Measurements from ENCODE around the gene RERE.

The RERE gene

DNA sequence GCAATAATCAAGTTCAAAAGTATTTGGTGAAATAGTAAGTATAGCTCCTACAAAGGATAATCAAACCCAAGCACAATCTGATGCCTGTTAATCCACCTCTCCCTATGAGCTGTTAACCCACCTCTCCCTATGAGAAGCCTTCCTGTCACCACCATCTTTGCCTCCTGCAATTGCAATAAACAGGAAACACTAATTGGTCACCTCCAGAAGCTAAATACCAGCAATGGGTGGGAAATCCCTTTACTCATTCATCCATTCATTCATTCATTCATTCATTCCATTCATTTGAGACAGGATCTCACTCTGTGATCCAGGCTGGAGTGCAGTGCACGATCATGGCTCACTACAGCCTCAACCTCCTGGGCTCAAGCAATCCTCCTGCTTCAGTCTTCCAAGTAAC is 132.8 kb downstream of the RERE start:
- DNase-seq: no peak

DNA sequence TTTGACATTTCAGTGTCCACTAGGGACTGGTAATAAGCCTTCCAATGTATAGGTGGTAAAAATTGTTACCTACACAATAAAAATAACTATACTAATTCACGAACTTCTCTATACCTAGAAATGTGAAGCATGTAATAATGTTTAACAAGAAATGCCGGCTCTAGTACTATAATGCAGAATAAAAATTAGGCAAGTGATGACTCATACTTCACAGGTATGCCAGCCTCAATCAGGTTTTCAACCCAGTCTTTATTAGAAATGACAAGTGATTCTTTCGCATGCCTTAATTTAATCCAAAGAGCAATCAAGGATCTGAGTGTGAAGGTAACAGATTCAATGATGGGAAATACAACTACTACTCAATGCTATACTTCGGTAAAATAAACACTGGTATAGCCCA is 134.9 kb downstream of the RERE start:
- no peak for DNase-seq

DNA sequence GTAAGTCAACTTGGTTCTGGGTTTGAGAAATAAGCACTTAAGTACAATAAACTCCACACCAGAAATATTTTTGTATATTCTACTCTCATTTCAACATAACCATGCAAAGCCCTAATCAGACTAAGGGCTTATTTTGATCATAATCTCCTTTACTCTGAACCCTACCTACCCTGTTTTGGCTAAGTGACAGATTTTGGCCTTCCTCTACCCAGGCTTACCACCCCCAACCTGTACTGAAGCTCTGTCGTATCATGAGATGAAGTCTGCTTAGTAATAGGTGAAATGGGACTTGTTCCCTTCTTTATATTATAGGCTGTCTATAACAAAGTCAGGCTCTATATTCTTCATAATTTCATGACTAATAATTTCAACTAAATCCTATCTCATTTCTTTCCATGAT is 135.5 kb downstream of the RERE start:
- DNase-seq: no peak

DNA sequence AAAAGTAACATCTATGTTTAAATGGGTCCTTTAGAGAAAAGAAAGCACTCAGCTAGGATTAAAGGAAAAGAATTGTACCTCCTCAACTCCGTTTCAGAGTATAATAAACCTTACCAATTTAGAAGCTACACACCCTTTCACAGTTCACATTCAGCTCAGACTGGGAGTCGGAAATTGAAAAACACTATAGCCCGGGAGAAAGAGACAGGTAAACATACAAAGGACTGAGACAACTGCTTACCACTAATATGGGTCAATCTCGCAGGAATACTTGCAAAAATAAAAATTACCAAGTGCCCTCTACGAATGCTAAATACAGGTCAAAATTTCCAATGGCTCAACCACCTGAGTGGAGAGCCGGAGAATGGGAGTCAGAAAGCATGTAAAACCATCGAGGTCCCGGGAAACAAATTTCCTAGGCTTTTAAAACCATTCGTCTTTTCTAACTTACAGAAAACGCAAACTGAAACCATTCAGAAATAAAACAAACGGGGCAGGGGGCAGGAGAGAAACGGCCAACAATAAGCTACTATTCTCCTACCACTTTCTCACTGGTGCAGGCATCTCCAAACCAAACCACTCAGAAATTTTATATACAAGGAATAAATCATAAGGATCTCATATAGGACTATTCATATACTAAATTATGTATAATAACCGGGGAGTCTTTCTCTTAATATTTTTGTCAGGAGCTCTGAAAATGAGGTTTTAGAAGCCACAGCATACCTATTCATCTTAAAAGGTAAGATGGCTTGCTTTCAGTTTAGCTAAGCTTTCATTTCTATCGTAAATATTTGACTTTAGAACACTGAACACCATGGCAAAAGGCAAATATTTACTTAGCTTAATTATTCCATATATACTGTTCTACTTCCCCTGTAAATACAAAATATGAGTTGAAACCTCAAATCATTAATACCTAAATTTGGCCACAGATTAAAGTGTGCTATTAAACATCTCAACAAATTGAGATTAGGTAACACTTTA is 136.5 kb downstream of the RERE start:
- DNase-seq: no peak

DNA sequence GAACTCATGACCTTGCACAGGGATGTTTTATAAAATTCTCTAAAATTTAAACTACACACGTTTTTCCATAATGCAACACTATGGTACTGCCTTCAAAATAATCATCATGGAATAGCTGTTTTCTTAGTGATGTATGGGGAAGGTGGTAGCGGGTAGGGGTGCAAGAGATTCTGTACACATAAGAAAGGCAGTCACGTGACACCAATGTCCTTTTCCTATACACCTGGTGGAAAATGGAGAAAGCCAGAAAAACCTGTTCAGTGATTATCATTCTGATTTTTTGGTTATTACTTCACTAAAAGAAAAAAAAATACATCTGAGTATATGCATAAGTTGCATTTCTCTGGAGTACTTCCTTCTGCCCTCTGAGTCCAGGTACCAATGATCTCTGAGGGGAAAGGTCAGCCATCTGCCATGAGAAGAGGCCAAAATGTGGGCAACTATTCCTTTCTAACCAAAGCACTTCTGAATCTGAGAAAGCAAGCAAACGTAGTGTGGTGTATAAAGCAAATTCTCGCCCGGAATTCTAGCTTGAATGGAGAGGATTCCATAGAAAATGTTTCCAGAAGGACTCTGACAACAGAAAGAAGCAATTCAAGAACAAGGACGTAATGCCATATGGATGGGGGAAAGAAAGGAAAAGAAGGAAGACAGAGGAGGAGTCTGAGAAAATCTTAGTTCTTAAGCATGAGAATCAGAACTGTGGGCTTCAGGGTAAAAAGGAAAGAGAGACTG is 137.3 kb downstream of the RERE start:
- DNase-seq: no peak

GRCh38 chr1:8679395-8679800 is 138.0 kb downstream of the RERE start:
- DNase-seq: no peak

GRCh38 chr1:8678673-8679394 is 138.6 kb downstream of the RERE start:
- DNase-seq: no peak

- DNase-seq: no peak
Measured at GRCh38 chr1:8677782-8678181, 139.7 kb downstream of the RERE start.

- DNase-seq: no peak
Measured at GRCh38 chr1:8676813-8677212, 140.6 kb downstream of the RERE start.

GRCh38 chr1:8676072-8676471 is 141.4 kb downstream of the RERE start:
- DNase-seq: no peak

GRCh38 chr1:8674912-8675311 is 142.5 kb downstream of the RERE start:
- DNase-seq: no peak

GRCh38 chr1:8674481-8674880 is 143.0 kb downstream of the RERE start:
- DNase-seq: no peak

- DNase-seq: peak; percentile 3
Measured at GRCh38 chr1:8671306-8671917, 146.0 kb downstream of the RERE start.

DNA sequence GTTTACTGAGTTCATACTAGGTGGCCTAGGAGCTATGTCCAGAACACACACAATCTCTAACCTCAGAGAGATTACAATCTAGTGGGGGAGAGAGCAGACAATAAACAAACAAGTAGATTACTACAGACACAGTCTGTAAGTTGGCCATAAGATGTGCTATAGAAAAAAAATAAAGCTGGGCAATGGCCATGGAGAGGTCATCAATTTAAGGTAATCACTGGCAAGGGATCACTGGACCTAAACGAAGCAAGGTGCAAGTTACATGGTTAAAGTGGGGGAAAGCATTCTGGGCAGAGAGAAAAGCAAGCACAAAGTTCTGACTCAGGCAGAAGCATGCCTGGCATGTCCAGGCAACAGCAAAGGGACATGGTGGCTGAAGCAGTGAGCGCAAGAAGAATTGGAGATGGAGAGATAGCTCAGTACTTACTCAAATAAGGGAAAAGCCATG is 147.0 kb downstream of the RERE start:
- DNase-seq: no peak

GRCh38 chr1:8669606-8670335 is 147.7 kb downstream of the RERE start:
- DNase-seq: no peak

DNA sequence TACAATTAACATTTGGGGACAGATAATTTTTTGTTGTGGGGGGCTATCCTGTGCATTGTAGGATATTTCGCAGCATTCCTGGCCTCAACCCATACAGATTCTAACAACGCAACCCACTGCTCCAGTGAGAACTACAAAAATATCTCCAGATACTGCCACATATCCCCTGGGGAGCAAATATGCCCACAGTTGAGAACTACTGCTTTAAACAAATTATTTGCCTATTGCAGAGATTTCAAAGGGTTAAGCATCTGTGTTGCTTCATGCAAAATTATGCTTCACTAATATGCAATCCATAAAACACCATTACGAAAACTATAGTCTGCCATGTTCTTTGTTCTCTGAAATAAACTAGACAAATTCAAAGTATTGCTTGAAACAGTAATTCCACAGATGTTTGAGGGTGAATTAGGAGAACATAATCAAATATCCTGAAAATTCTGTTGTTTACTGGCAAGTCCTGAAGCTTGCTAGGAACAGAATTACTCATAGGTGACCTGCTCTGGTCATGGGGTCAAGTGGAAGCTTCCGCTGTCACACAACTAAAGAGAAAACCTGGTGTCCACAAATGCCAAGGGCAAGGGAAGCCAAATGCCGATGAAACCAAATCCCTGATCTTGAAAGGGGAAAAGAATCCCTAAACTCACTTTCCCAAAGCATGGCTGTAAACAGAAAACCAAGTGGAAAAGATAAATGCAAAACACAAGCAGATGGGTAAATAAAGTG is 149.4 kb downstream of the RERE start:
- DNase-seq: no peak

DNA sequence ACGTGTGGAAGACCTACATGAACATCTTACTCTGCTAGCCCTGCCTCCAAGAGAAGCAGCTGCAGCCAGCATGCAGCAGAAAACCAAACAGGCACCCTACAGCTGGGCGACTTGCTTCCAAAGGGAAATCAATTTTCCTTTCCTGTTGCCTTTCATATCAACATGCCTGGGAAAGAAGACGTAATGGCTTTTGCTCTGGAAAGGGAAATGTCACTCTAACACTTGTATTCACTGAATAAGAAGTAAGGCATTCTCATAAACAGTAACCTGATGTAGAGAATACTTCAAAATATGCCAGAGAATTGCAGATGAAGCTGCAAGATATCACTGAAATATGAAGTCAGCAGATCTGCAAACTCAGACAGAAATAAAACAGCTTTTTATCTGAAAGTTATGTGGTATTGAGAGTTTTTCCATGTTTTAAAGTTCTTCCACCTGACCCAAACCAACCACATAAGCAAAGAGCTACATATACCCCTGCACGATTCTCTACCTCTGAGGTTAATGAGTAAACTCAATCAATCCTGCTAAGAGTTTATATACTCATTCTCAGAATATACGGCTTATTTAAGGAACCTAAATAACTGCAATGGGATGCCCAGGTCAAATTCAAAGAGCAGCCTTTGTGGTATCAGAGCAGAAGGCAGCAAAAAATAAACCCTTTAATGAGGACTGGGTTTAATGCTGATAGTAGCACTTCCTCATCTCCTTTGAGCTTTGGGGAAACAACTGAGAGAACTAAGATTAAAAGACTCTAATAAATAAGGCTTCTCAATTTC is 150.9 kb downstream of the RERE start:
- DNase-seq: no peak

GRCh38 chr1:8665833-8666232 is 151.6 kb downstream of the RERE start:
- no peak for DNase-seq

GRCh38 chr1:8664887-8665286 is 152.6 kb downstream of the RERE start:
- no peak for DNase-seq

DNA sequence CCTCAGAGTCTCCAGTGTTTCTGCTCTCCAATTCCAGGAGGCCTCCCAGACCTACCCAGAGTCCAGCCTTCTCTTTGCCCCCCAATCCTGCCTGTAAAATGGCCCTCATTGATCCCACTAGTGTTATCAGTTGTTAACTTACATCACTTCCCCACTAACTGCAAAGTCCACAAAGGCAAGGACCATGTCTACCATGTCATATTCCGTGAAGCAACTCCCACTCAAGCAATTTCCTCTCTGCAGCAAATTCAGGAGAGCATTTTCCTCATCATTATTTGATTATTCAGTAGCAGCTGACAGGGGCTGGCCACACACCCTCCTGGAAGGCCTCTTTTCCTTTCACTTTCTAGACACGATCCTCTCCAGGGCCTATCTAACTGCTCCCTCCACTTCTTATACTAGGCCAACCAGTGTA is 153.5 kb downstream of the RERE start:
- no peak for DNase-seq

Data from NK-92 treated with Interleukin-12 subunit alpha and Interleukin-12 subunit beta, amount 100 ng/mL, for 24 hours (cell line).